GM19397 (cell line): ENCODE data around the gene SLC22A12.
"Not testable (repeated sequence)": the region's sequence is repeated elsewhere in the genome, so short reads cannot be mapped to it uniquely, and the experiment has no call there.

Experiments
- ATAC-seq: cut with Tn5 transposase; IDR thresholded peaks from one replicate; pipeline ENCODE4 v1.9.1; 2021; ENCODE audit warnings: mild to moderate bottlenecking, moderate library complexity; ENCODE audit not compliant: unreplicated experiment

Gene SLC22A12

GRCh38 chr11:64590763-64591221 is at the start of gene SLC22A12:
Gene SLC22A12 (plus strand): TSS chr11:64591220. CDS start chr11:64591557, 337 bp downstream.
- ATAC-seq: no peak

- ATAC-seq: no peak
These were observed 48.6 kb upstream of the SLC22A12 start for GRCh38 chr11:64542172-64543125.

- no peak for ATAC-seq
These were observed 47.2 kb upstream of the SLC22A12 start for GRCh38 chr11:64543818-64544217.

- ATAC-seq: no peak
These were observed 46.3 kb upstream of the SLC22A12 start for GRCh38 chr11:64544616-64545296.

- no peak for ATAC-seq
These were observed 45.4 kb upstream of the SLC22A12 start for GRCh38 chr11:64545619-64546018.

- ATAC-seq: no peak
These were observed 44.8 kb upstream of the SLC22A12 start for GRCh38 chr11:64546176-64546575.

- ATAC-seq: no peak
These were observed 44.4 kb upstream of the SLC22A12 start for GRCh38 chr11:64546600-64546999.

- no peak for ATAC-seq
These were observed 41.1 kb upstream of the SLC22A12 start for GRCh38 chr11:64549969-64550368.

- ATAC-seq: no peak
These were observed 37.3 kb upstream of the SLC22A12 start for GRCh38 chr11:64553554-64554201.

- no peak for ATAC-seq
These were observed 34.8 kb upstream of the SLC22A12 start for GRCh38 chr11:64556044-64556720.

- no peak for ATAC-seq
These were observed 34.2 kb upstream of the SLC22A12 start for GRCh38 chr11:64556721-64557250.

- ATAC-seq: no peak
These were observed 32.8 kb upstream of the SLC22A12 start for GRCh38 chr11:64558065-64558745.

- no peak for ATAC-seq
These were observed 32.2 kb upstream of the SLC22A12 start for GRCh38 chr11:64558869-64559268.

GRCh38 chr11:64559351-64560138 is 31.5 kb upstream of the SLC22A12 start:
- no peak for ATAC-seq

GRCh38 chr11:64560139-64560771 is 30.8 kb upstream of the SLC22A12 start:
- no peak for ATAC-seq

GRCh38 chr11:64560941-64561340 is 30.1 kb upstream of the SLC22A12 start:
- ATAC-seq: no peak

- not testable (repeated sequence) for ATAC-seq
These were observed 29.6 kb upstream of the SLC22A12 start for GRCh38 chr11:64561429-64561828.

GRCh38 chr11:64561984-64562722 is 28.9 kb upstream of the SLC22A12 start:
- no peak for ATAC-seq
